Naive thymus-derived CD4-positive, alpha-beta T cell (primary cell): ENCODE measurements around the gene ADNP2. TPM values are rescaled to one million over a fixed set of nuclear protein-coding genes. Genes with fewer than 3 reads are reported as not detected.

ENCODE experiments used
- ATAC-seq: fragments of 150-1000 bp; cut with Tn5 transposase; 2 replicates; pipeline ENCODE4 v1.10.0; 2021; ENCODE audit warnings: mild to moderate bottlenecking, moderate library complexity
- CTCF ChIA-PET: fragments of 350-600 bp; sonication (Branson Sonifier 250); formaldehyde crosslinking; loops from one replicate; lab custom pipeline; 2021; ENCODE audit warnings: antibody characterized with exemption; lab: Charles Lee
- POLR2A ChIA-PET: fragments of 350-600 bp; sonication (Branson Sonifier 250); formaldehyde crosslinking; loops from one replicate; lab custom pipeline; 2021; ENCODE audit warnings: antibody characterized with exemption, inconsistent platforms; lab: Charles Lee
- DNase-seq, 9 donors: peaks; one replicate each; pipeline versions ENCODE4 v3.0.0 to v3.0.0-alpha.2; 2020 to 2022; ENCODE audit warnings: mixed read lengths in 1 of 9
- H3K27ac ChIP-seq: one replicate; pipeline ENCODE4 v1.7.0; 2013; ENCODE audit warnings: mild to moderate bottlenecking, low read depth, low read length, moderate library complexity
- H3K27me3 ChIP-seq, 2 donors: one replicate each; pipeline ENCODE4 v1.7.0; 2013; ENCODE audit warnings: low read length in 2 of 2, mild to moderate bottlenecking in 2 of 2, moderate library complexity in 2 of 2; ENCODE audit not compliant: control insufficient read depth in 2 of 2, insufficient read depth in 2 of 2
- H3K36me3 ChIP-seq, 3 experiments: 1 replicate in 2 of 3; 2 replicates in 1 of 3; pipeline ENCODE4 v1.7.0; 2013; ENCODE audit warnings: low read length in 3 of 3, mild to moderate bottlenecking in 3 of 3, moderate library complexity in 1 of 3; ENCODE audit not compliant: insufficient read depth in 3 of 3, control insufficient read depth in 2 of 3
- H3K4me1 ChIP-seq, 2 donors: one replicate each; pipeline ENCODE4 v1.7.0; 2013; ENCODE audit warnings: low read length in 2 of 2, mild to moderate bottlenecking in 2 of 2, moderate library complexity in 1 of 2; ENCODE audit not compliant: control insufficient read depth in 2 of 2, insufficient read depth in 2 of 2
- H3K4me3 ChIP-seq: 2 replicates; pipeline ENCODE4 v1.7.0; 2013; ENCODE audit warnings: mild to moderate bottlenecking, low read length
- H3K9me3 ChIP-seq, 3 experiments: 1 replicate in 2 of 3; 2 replicates in 1 of 3; pipeline ENCODE4 v1.7.0; 2013; ENCODE audit warnings: low read length in 3 of 3; ENCODE audit not compliant: control insufficient read depth in 2 of 3
- H3K27ac Mint-ChIP-seq, 9 donors: one replicate each; pipeline ENCODE4 v1.8.0; 2020 to 2022; ENCODE audit warnings: mixed read lengths in 9 of 9, mild to moderate bottlenecking in 8 of 9, moderate library complexity in 5 of 9, inconsistent platforms in 2 of 9
- H3K27me3 Mint-ChIP-seq, 5 donors: one replicate each; pipeline ENCODE4 v1.8.0; 2021 to 2022; ENCODE audit warnings: mixed read lengths in 5 of 5, mild to moderate bottlenecking in 1 of 5
- H3K36me3 Mint-ChIP-seq, 5 donors: one replicate each; pipeline ENCODE4 v1.8.0; 2020 to 2022; ENCODE audit warnings: mixed read lengths in 5 of 5, mild to moderate bottlenecking in 3 of 5, inconsistent platforms in 1 of 5
- H3K4me1 Mint-ChIP-seq, 7 donors: one replicate each; pipeline ENCODE4 v1.8.0; 2020 to 2022; ENCODE audit warnings: mixed read lengths in 7 of 7, mild to moderate bottlenecking in 3 of 7, inconsistent platforms in 1 of 7
- H3K4me3 Mint-ChIP-seq, 10 donors: one replicate each; pipeline ENCODE4 v1.8.0; 2020 to 2022; ENCODE audit warnings: mild to moderate bottlenecking in 10 of 10, mixed read lengths in 10 of 10, moderate library complexity in 6 of 10, inconsistent platforms in 2 of 10
- H3K9me3 Mint-ChIP-seq, 11 donors: one replicate each; pipeline ENCODE4 v1.8.0; 2020 to 2022; ENCODE audit warnings: mixed read lengths in 11 of 11, mild to moderate bottlenecking in 4 of 11, inconsistent platforms in 1 of 11, moderate library complexity in 1 of 11
- intact Hi-C, 2 donors: fragments of 100-400 bp; cut with micrococcal nuclease; formaldehyde crosslinking; loops; one replicate each; pipeline ENCODE4 v1.15.1; 2023
- polyA plus RNA-seq, 2 donors: library from polyadenylated mRNA; unstranded; fragments of 300-500 nt; fragmentation: Illumina TruSeq; gene quantifications; one replicate each; pipeline ENCODE4 v1.2.3, GENCODE V29; 2021
- total RNA-seq, 6 experiments: library from RNA in 5 of 6; stranded (reverse) in 5 of 6; gene quantifications; 1 replicate in 5 of 6; 2 replicates in 1 of 6; pipeline ENCODE4 v1.2.3 and lab custom pipeline; 2021 to 2026

The ADNP2 gene
- total and polyA plus RNA-seq, 7 experiments from 2014 or later: 10.3 to 41.4 (median 22.1) TPM

DNA sequence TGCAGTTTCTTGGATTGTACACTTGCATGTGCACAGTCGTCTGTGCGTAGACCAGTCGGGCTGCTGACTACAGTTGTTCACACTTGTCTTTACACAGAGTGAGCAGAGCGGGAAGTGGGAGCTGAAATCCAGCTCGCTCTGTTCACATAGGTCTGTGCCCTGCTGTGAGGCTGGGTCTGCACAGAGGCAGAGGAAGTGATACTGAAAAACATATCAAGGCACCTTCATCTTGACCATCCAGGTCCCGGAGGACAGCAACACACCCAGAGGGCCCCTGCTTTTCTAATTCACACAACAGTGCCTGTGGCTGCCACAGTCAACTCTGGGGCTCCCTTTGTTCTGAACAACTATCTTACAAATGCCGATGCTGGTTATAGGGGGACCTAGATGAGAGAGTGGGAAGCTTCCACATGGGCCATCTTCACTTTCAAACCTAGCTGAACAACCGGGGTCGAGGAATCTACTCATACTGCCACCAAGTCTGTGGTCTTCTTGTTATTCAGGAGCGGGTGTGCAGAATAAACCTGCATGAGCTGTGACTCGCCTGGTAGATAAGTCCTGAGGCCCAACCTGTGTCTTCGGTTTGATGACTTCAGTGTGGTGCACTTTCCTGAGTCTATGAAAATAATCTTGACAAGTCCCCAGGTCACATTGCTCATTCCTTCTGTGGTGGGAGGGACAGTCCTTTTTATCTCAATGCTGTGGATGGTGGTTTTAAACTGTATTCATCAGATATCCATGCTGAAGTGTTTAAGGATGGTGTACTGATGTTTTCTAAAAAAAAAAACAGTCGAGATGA is 3.5 kb upstream of the ADNP2 start:
- peaks cover 0 to 3% (median 1%) of the 10 kb centered on the region in 5 donors for H3K36me3 Mint-ChIP-seq
- Histone ChIP-seq H3K4me1 (peaks cover 7 to 12% of the 10 kb centered on the region in 2 donors), H3K9me3 (no peaks in the 10 kb centered on the region), H3K27ac (no peak overlapping the region), H3K36me3 (no peaks in the 10 kb centered on the region), H3K4me3 (no peak overlapping the region), H3K27me3 (no peaks in the 10 kb centered on the region)
- H3K4me1 Mint-ChIP-seq: peaks cover 9 to 33% (median 22%) of the 10 kb centered on the region in 7 donors
- DNase-seq (no peak), ATAC-seq (no peak)
- CTCF ChIA-PET: no interaction called here
- POLR2A ChIA-PET: no interaction called here
- H3K27me3 Mint-ChIP-seq: peaks cover 0 to 7% (median 0%) of the 10 kb centered on the region in 5 donors
- intact Hi-C loops: loop anchor here (5.0 to 10.0 kb wide), 5 partner anchors 578 to 1038 kb away; partner anchors contain the start of genes ATP9B (in 1 of the 2) and NFATC1 (in 1 of the 2)
- peaks cover 0 to 15% (median 2%) of the 10 kb centered on the region in 11 donors for H3K9me3 Mint-ChIP-seq
- no peak overlapping the region for H3K4me3 Mint-ChIP-seq
- H3K27ac Mint-ChIP-seq: peak overlapping the region in 8 of 9 donors; percentile 20 to 93 (median 54)

DNA sequence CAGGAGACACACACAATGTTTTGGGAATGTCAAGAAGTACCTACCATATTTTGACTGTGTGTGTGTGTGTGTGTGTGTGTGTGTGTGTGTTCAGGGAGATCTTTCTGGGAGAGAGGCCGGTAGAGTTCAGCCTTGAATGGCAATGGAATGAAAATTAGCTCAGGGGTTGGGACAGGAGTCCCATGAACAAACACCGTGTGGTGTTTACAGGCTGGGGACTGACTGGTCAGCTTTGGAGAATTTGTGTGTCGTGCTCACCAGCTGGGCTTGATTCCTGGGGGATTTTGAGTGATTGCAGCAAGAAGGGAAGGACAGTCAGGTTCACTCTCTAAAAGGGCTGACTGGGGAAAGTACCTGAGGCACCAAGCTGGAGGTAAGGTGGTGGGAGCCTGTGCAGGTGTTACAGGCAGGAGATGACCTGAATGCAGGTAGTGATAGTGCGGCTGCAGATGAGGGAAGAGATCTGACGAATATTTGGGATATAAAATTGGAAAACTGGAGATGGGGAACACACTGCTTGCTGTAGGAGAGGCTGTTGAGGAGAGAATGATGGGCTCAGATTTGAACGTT is 2.5 kb upstream of the ADNP2 start:
- ATAC-seq (no peak), DNase-seq (no peak)
- H3K4me3 ChIP-seq: no peak overlapping the region
- H3K4me1 ChIP-seq: peaks cover 14 to 19% of the 10 kb centered on the region in 2 donors
- CTCF ChIA-PET: interaction anchor here (0.7 kb wide), 1 partner anchor 19 kb away, joined by 4 read pairs; no protein-coding TSS in a partner anchor
- peaks cover 10 to 42% (median 25%) of the 10 kb centered on the region in 7 donors for H3K4me1 Mint-ChIP-seq
- POLR2A ChIA-PET: no interaction called here
- peak overlapping the region in 8 of 9 donors; percentile 19 to 93 (median 56) for H3K27ac Mint-ChIP-seq
- peak overlapping the region; percentile 1 for H3K27ac ChIP-seq
- peaks cover 0 to 7% (median 0%) of the 10 kb centered on the region in 5 donors for H3K27me3 Mint-ChIP-seq
- intact Hi-C loops: loop anchor here (5.0 to 10.0 kb wide), 5 partner anchors 579 to 1039 kb away; partner anchors contain the start of genes ATP9B (in 1 of the 2) and NFATC1 (in 1 of the 2)
- H3K9me3 ChIP-seq: no peaks in the 10 kb centered on the region
- H3K36me3 Mint-ChIP-seq: peaks cover 0 to 7% (median 3%) of the 10 kb centered on the region in 5 donors
- H3K9me3 Mint-ChIP-seq: peaks cover 0 to 10% (median 0%) of the 10 kb centered on the region in 11 donors
- peak overlapping the region in 4 of 10 donors; percentile 1 to 25 (median 10) for H3K4me3 Mint-ChIP-seq
- no peaks in the 10 kb centered on the region for H3K36me3 ChIP-seq
- no peaks in the 10 kb centered on the region for H3K27me3 ChIP-seq

DNA sequence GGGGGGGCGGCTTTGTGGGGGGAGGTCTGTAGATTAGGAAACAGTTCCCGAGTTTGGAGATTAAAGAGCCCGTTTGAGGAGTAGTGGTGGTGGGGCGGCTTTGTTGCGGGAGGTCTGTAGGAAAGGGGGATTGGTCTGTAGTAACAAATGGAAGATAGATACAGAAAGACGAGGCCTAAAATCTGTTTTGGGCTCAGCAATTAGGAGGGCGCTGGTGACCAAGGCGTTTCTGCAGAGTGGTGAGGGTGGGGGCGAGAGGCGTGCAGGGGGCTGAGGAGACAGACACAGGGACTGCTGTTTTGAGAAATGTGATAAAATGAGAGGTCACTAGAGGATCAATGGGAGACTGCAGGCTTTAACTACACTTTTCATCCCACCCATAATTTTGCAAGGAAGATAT is 1.6 kb upstream of the ADNP2 start:
- Mint-ChIP-seq H3K4me3 (peak overlapping the region; percentile 4 to 85 (median 60)), H3K36me3 (peaks cover 0 to 7% (median 3%) of the 10 kb centered on the region in 5 donors), H3K9me3 (peaks cover 0 to 1% (median 0%) of the 10 kb centered on the region in 11 donors), H3K4me1 (peaks cover 11 to 43% (median 30%) of the 10 kb centered on the region in 7 donors), H3K27ac (peak overlapping the region in 8 of 9 donors; percentile 59 to 95 (median 80)), H3K27me3 (peaks cover 0 to 3% (median 0%) of the 10 kb centered on the region in 5 donors)
- Histone ChIP-seq H3K4me1 (peaks cover 14 to 19% of the 10 kb centered on the region in 2 donors), H3K4me3 (no peak overlapping the region), H3K27ac (no peak overlapping the region), H3K27me3 (no peaks in the 10 kb centered on the region), H3K9me3 (no peaks in the 10 kb centered on the region), H3K36me3 (no peaks in the 10 kb centered on the region)
- intact Hi-C loops: loop anchor here (5.0 to 10.0 kb wide), 5 partner anchors 580 to 1040 kb away; partner anchors contain the start of genes ATP9B (in 1 of the 2) and NFATC1 (in 1 of the 2)
- CTCF ChIA-PET: no interaction called here
- POLR2A ChIA-PET: no interaction called here
- ATAC-seq: no peak
- peak in 2 of 9 donors; percentile 12 to 14 for DNase-seq

DNA sequence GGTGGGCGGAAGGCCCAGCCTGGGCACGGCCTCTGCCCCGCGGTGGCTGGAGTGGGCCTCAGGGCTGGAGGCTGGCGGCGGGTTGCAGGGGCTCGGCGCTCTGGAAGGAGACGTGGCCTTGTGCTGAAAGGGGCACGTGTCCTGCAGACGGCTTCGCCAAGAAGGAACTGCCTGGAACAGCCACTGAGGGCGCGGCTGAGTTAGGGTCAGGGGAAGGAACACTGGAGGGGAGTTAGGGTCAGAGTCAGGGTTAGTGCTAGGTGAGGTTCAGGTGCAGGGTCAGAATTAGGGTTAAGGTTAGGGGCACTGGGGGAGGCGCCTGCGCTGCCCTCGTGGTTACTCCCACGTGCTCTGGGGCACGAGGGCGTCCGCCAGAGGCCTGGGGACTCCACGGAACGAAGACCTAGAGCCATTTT is 933 bp upstream of the ADNP2 start:
- H3K9me3 Mint-ChIP-seq: no peaks in the 10 kb centered on the region
- H3K4me3 Mint-ChIP-seq: peak overlapping the region in 9 of 10 donors; percentile 58 to 88 (median 81)
- peaks cover 0 to 7% (median 3%) of the 10 kb centered on the region in 5 donors for H3K36me3 Mint-ChIP-seq
- POLR2A ChIA-PET: interaction anchor here (2.3 kb wide), 1 partner anchor 74 kb away, joined by 9 read pairs; the partner anchor contains the start of gene RBFA
- peak overlapping the region in 8 of 9 donors; percentile 59 to 97 (median 93) for H3K27ac Mint-ChIP-seq
- H3K27ac ChIP-seq: no peak overlapping the region
- peaks cover 15 to 50% (median 37%) of the 10 kb centered on the region in 7 donors for H3K4me1 Mint-ChIP-seq
- H3K9me3 ChIP-seq: no peaks in the 10 kb centered on the region
- H3K27me3 Mint-ChIP-seq: peaks cover 0 to 3% (median 0%) of the 10 kb centered on the region in 5 donors
- no peaks in the 10 kb centered on the region for H3K27me3 ChIP-seq
- CTCF ChIA-PET: no interaction called here
- H3K4me1 ChIP-seq: peaks cover 14 to 19% of the 10 kb centered on the region in 2 donors
- no peaks in the 10 kb centered on the region for H3K36me3 ChIP-seq
- intact Hi-C loops: loop anchor here (1.0 to 10.0 kb wide), 10 partner anchors 25 to 1041 kb away; partner anchors contain the start of genes ATP9B (in 1 of the 2), NFATC1 (in 1 of the 2), SLC66A2 (in 1 of the 2) and TXNL4A (in 1 of the 2)
- ATAC-seq: no peak
- H3K4me3 ChIP-seq: no peak overlapping the region
- peak in 2 of 9 donors; percentile 14 to 35 for DNase-seq

DNA sequence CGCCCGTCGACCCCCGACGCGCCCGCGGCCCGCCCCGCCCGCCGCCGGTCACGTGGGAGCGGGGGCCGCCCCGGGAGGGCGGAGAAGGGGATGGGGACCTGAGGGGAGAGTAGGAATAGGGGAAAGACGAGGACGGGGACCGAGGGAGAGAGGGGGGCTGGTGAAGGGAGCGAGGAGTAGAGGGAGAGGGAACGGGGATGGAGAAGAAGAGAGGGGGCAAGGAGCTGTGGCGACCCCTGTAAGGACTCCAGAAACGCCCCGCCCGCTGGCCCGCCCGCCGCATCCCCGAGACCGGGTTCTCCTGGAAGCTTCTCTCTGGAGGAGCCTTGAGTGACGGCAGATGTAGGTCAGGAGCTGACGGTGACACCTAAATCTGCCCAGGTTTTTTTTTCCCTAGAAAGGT is 615 bp downstream of the ADNP2 start:
- H3K27ac ChIP-seq: peak overlapping the region; percentile 85
- ATAC-seq (no peak), DNase-seq (peak in 2 of 9 donors; percentile 19 to 34)
- H3K27me3 Mint-ChIP-seq: no peaks in the 10 kb centered on the region
- peak overlapping the region; percentile 69 for H3K4me3 ChIP-seq
- peaks cover 27 to 63% (median 46%) of the 10 kb centered on the region in 7 donors for H3K4me1 Mint-ChIP-seq
- H3K9me3 ChIP-seq: no peaks in the 10 kb centered on the region
- POLR2A ChIA-PET: interaction anchor here (0.9 to 2.3 kb wide), 2 partner anchors 76 to 429 kb away, joined by 3 to 9 read pairs; partner anchors contain the start of gene RBFA
- H3K4me3 Mint-ChIP-seq: peak overlapping the region; percentile 72 to 90 (median 86)
- H3K27ac Mint-ChIP-seq: peak overlapping the region; percentile 22 to 90 (median 75)
- no peaks in the 10 kb centered on the region for H3K36me3 ChIP-seq
- H3K27me3 ChIP-seq: no peaks in the 10 kb centered on the region
- CTCF ChIA-PET: no interaction called here
- peaks cover 15 to 19% of the 10 kb centered on the region in 2 donors for H3K4me1 ChIP-seq
- intact Hi-C loops: loop anchor here (1.0 to 10.0 kb wide), 13 partner anchors 23 to 1042 kb away; partner anchors contain the start of genes CTDP1 (in 2 of the 2), RBFA (in 2 of the 2), SLC66A2 (in 2 of the 2) and ATP9B (in 1 of the 2)
- H3K9me3 Mint-ChIP-seq: peaks cover 0 to 1% (median 0%) of the 10 kb centered on the region in 11 donors
- peaks cover 0 to 11% (median 6%) of the 10 kb centered on the region in 5 donors for H3K36me3 Mint-ChIP-seq
